ENCODE data around the gene PNMT. TPM values are rescaled to one million over a fixed set of nuclear protein-coding genes. Genes with fewer than 3 reads are reported as not detected.

The PNMT gene
- total and polyA plus RNA-seq, 2 of the 13 experiments (the other 11 are each of a cell fraction or from before 2014, with no cell fraction given): 0.25 TPM; not detected in 1

GRCh38 chr17:39674702-39675389 lies 6.6 kb downstream of the PNMT start (continued):
- TF ChIP-seq ETS1 (CRISPR knock-in tag; IDR thresholded peaks at IDR 0.05) (no peak), ZNF354B (CRISPR knock-in tag; IDR thresholded peaks at IDR 0.05) (0 out of 2 replicates have a peak, but pooled peaks have one; percentile 65), ZNF563 (CRISPR knock-in tag; IDR thresholded peaks at IDR 0.05) (peak; percentile 53; the same call in 1 of the 2 replicates), RFXANK (CRISPR knock-in tag; IDR thresholded peaks at IDR 0.05) (peak; percentile 51; the same call in 1 of the 2 replicates), PHF8 (CRISPR knock-in tag; IDR thresholded peaks at IDR 0.05) (peak; percentile 52; the same call in 1 of the 2 replicates), TFAP4 (IDR thresholded peaks at IDR 0.05; ENCODE audit: borderline replicate concordance, low read depth) (no peak), ZNF691 (CRISPR knock-in tag; IDR thresholded peaks at IDR 0.05; ENCODE audit: borderline replicate concordance, low read depth) (peak; percentile 55; the same call in 1 of the 2 replicates), PITX1 (CRISPR knock-in tag; IDR thresholded peaks at IDR 0.05) (peak; percentile 54; the same call in 1 of the 2 replicates), HNRNPUL1 (IDR thresholded peaks at IDR 0.05; ENCODE audit: low read depth, low read length) (no peak), GZF1 (CRISPR knock-in tag; IDR thresholded peaks at IDR 0.05) (no peak), NFYB (CRISPR knock-in tag; IDR thresholded peaks at IDR 0.05) (no peak), FOSL1 (CRISPR knock-in tag; IDR thresholded peaks at IDR 0.05; ENCODE audit: borderline replicate concordance) (no peak), MYC (CRISPR knock-in tag; IDR thresholded peaks at IDR 0.05; ENCODE audit: borderline replicate concordance) (no peak), ZNF124 (CRISPR knock-in tag; IDR thresholded peaks at IDR 0.05) (0 out of 2 replicates have a peak, but pooled peaks have one; percentile 22), MAZ (IDR thresholded peaks at IDR 0.05; ENCODE audit: borderline replicate concordance, low read depth, low read length) (peak; percentile 57; the same call in 1 of the 2 replicates), MAZ (CRISPR knock-in tag; IDR thresholded peaks at IDR 0.05; ENCODE audit: low read depth) (peak; percentile 35; the same call in 1 of the 2 replicates), HOXA5 (CRISPR knock-in tag; IDR thresholded peaks at IDR 0.05) (0 out of 2 replicates have a peak, but pooled peaks have one; percentile 43), MZF1 (CRISPR knock-in tag; IDR thresholded peaks at IDR 0.05; ENCODE audit: borderline replicate concordance) (no peak), ZFP1 (CRISPR knock-in tag; IDR thresholded peaks at IDR 0.05) (0 out of 2 replicates have a peak, but pooled peaks have one; percentile 21), IKZF5 (CRISPR knock-in tag; IDR thresholded peaks at IDR 0.05) (peak; percentile 86), ZNF724P (CRISPR knock-in tag; IDR thresholded peaks at IDR 0.05; ENCODE audit: borderline replicate concordance) (no peak), DPF2 (CRISPR knock-in tag; IDR thresholded peaks at IDR 0.05; ENCODE audit: borderline replicate concordance, low read depth) (0 out of 2 replicates have a peak, but pooled peaks have one; percentile 37), ELF4 (CRISPR knock-in tag; IDR thresholded peaks at IDR 0.05; ENCODE audit: borderline replicate concordance) (peak; percentile 49; the same call in 1 of the 2 replicates), GPN1 (CRISPR knock-in tag; IDR thresholded peaks at IDR 0.05; ENCODE audit: borderline replicate concordance) (no peak), ZNF616 (CRISPR knock-in tag; IDR thresholded peaks at IDR 0.05; ENCODE audit: low read depth) (no peak), SUZ12 (IDR thresholded peaks at IDR 0.05; ENCODE audit: low read depth, low read length) (no peak), WIZ (CRISPR knock-in tag; IDR thresholded peaks at IDR 0.05) (peak; percentile 57; the same call in 1 of the 2 replicates)
- TF ChIP-seq, protein P1, sequence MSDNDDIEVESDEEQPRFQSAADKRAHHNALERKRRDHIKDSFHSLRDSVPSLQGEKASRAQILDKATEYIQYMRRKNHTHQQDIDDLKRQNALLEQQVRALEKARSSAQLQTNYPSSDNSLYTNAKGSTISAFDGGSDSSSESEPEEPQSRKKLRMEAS (IDR thresholded peaks at IDR 0.05): peak; percentile 48; the same call in 1 of the 2 replicates
